GM21737 (cell line): ENCODE measurements around the gene GOLGA8H.
"Not testable (repeated sequence)": the region's sequence is repeated elsewhere in the genome, so short reads cannot be mapped to it uniquely, and the experiment has no call there.

ENCODE experiments used
- ATAC-seq: cut with Tn5 transposase; IDR thresholded peaks from one replicate; pipeline ENCODE4 v1.9.1; 2021; ENCODE audit warnings: mild to moderate bottlenecking, moderate library complexity; ENCODE audit not compliant: unreplicated experiment

The GOLGA8H gene

GRCh38 chr15:30603796-30604195 lies at the start of gene GOLGA8H:
TSS of gene GOLGA8H (plus strand) at chr15:30604028. CDS start at chr15:30604126, 98 bp downstream.
- ATAC-seq = not testable (repeated sequence)

GRCh38 chr15:30566949-30567348 lies 36.9 kb upstream of the GOLGA8H start:
- ATAC-seq = not testable (repeated sequence)

GRCh38 chr15:30573012-30573491 lies 30.8 kb upstream of the GOLGA8H start:
- ATAC-seq = not testable (repeated sequence)

- not testable (repeated sequence) for ATAC-seq
Observed at GRCh38 chr15:30579394-30579970, 24.3 kb upstream of the GOLGA8H start.

- ATAC-seq = not testable (repeated sequence)
Observed at GRCh38 chr15:30580716-30581115, 23.1 kb upstream of the GOLGA8H start.

GRCh38 chr15:30598953-30599352 lies 4.9 kb upstream of the GOLGA8H start:
- not testable (repeated sequence) for ATAC-seq

- not testable (repeated sequence) for ATAC-seq
Observed at GRCh38 chr15:30612271-30612670, 8.4 kb downstream of the GOLGA8H start.

- ATAC-seq = not testable (repeated sequence)
Observed at GRCh38 chr15:30621342-30621741, 17.5 kb downstream of the GOLGA8H start.

GRCh38 chr15:30625436-30626193 lies 21.8 kb downstream of the GOLGA8H start, which contains the start of gene ARHGAP11B:
TSS of gene ARHGAP11B (plus strand) at chr15:30626128.
- peak; percentile 90 for ATAC-seq

- not testable (repeated sequence) for ATAC-seq
Observed at GRCh38 chr15:30626194-30626565, 22.4 kb downstream of the GOLGA8H start.

GRCh38 chr15:30626632-30627031 lies 22.8 kb downstream of the GOLGA8H start:
- ATAC-seq = not testable (repeated sequence)

GRCh38 chr15:30650012-30650929 lies 46.4 kb downstream of the GOLGA8H start:
- ATAC-seq = peak; percentile 83

- not testable (repeated sequence) for ATAC-seq
Observed at GRCh38 chr15:30661154-30661553, 57.3 kb downstream of the GOLGA8H start.
